Choroid plexus epithelial cell (primary cell): ENCODE data around the gene INCA1.

Source experiments
- DNase-seq: peaks from one replicate; pipeline ENCODE4 v3.0.0-alpha.2; 2010; ENCODE audit warnings: low read depth
- H3K4me3 ChIP-seq: 2 replicates; pipeline ENCODE4 v1.5.1; 2011; ENCODE audit warnings: low read depth, mild to moderate bottlenecking, control low read depth, low read length, moderate library complexity
- CTCF ChIP-seq: conservative IDR thresholded peaks from 2 replicates; pipeline ENCODE4 v1.5.1; 2011; ENCODE audit warnings: low read depth, mild to moderate bottlenecking, control low read depth, inconsistent platforms, low read length, moderate library complexity

INCA1 gene

GRCh38 chr17:4966844-4967538 lies 30.3 kb downstream of the INCA1 start:
- no peak for TF ChIP-seq CTCF
- peak; percentile 100 for DNase-seq
- H3K4me3 ChIP-seq, result peak overlapping the region; percentile 92

- no peak for TF ChIP-seq CTCF
- no peak for DNase-seq
- no peak overlapping the region for H3K4me3 ChIP-seq
Observed at GRCh38 chr17:4965311-4965986, 31.9 kb downstream of the INCA1 start.

GRCh38 chr17:4960279-4960922 lies 36.9 kb downstream of the INCA1 start:
- H3K4me3 ChIP-seq, result no peak overlapping the region
- no peak for DNase-seq
- no peak for TF ChIP-seq CTCF

- TF ChIP-seq CTCF, result no peak
- H3K4me3 ChIP-seq, result no peak overlapping the region
- DNase-seq, result no peak
Observed at GRCh38 chr17:4959261-4959965, 37.9 kb downstream of the INCA1 start.

- DNase-seq, result no peak
- H3K4me3 ChIP-seq, result no peak overlapping the region
- TF ChIP-seq CTCF, result no peak
Observed at GRCh38 chr17:4958102-4958501, 39.2 kb downstream of the INCA1 start.

GRCh38 chr17:4956493-4957061 lies 40.7 kb downstream of the INCA1 start:
- no peak overlapping the region for H3K4me3 ChIP-seq
- TF ChIP-seq CTCF, result peak; percentile 45
- DNase-seq, result no peak
